GM21717 (cell line): Measurements from ENCODE around the gene ATP6AP1.
A peak's percentile ranks its signal among the peaks of the same experiment; 100 is the strongest.
"Not testable (repeated sequence)": the region's sequence is repeated elsewhere in the genome, so short reads cannot be mapped to it uniquely, and the experiment has no call there.

ENCODE experiments used
- ATAC-seq: cut with Tn5 transposase; IDR thresholded peaks from one replicate; pipeline ENCODE4 v1.9.1; 2021; ENCODE audit warnings: mild to moderate bottlenecking, moderate library complexity; ENCODE audit not compliant: unreplicated experiment

ATP6AP1 gene

GRCh38 chrX:154399527-154400368 lies 28.7 kb upstream of the ATP6AP1 start:
- no peak for ATAC-seq

DNA sequence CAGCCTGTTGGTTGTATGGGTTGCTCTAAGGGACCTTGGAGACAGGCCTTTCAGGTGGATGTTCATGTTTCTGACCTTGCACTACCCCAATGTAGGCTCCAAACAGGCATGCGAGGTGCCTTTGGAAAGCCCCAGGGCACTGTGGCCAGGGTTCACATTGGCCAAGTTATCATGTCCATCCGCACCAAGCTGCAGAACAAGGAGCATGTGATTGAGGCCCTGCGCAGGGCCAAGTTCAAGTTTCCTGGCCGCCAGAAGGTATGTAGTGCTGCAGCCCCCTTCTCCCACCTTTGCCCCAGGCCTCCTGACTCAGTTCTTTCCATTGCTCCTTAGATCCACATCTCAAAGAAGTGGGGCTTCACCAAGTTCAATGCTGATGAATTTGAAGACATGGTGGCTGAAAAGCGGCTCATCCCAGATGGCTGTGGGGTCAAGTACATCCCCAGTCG lies 28.1 kb upstream of the ATP6AP1 start:
- ATAC-seq, result not testable (repeated sequence)

- ATAC-seq, result no peak
These were observed 27.3 kb upstream of the ATP6AP1 start for GRCh38 chrX:154401045-154401799.

DNA sequence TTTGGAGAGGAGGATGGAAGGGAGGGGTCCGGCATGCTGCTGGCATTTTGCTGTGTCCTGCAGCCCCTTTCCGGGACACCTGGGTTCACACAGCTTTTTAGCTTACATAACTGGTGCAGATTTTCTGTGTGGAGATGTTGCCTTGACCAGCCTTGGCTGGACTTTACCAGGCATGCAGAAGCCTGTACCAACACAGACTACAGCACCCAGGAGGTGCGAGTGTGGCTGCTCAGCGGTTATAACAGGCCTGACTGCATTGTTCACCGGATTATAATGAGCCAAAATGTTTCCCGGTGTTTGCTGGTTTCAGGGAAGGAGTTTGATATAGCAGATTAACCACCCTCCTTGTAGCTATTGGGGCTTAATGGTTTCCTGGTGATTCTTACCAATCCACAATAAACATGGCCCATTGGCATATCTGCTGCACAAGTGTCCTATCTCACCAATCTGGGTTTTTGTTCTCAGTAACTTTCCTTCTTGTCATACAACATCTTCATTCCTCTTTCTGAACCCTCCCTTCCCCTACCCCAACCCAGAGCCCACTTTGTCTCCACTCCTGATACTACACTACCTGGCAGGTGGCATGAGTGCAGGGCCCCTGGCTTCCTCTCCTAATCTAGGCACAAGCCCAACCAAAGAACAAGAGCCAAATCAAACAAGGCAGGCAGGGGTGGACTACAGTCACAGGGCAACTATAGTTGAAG lies 26.4 kb upstream of the ATP6AP1 start:
- ATAC-seq, result no peak

DNA sequence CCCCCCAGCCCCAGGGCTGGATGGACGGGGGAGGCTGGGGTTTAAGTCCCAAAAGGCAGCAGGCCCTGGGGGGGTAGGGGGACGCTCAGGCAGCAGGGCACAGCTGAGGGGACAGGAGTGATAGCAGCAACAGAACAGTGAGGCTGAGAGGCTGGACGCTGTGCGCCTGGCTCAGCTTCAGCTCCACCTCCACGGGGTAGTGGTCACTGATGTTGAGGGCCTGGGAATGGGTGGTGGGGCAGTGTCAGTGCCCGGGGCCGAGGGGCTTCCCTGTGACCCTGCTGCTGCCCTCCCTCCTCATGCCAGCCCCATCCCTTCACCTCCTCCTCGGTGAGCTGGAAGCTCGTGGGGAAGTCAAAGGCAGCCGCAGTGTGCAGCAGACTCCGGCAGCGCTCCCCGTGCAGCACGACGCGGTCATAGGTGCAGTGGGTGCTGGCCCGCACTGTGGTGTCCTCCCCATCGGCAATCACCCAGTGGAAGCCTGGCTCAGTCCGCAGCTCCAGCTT lies 25.8 kb upstream of the ATP6AP1 start:
- no peak for ATAC-seq

DNA sequence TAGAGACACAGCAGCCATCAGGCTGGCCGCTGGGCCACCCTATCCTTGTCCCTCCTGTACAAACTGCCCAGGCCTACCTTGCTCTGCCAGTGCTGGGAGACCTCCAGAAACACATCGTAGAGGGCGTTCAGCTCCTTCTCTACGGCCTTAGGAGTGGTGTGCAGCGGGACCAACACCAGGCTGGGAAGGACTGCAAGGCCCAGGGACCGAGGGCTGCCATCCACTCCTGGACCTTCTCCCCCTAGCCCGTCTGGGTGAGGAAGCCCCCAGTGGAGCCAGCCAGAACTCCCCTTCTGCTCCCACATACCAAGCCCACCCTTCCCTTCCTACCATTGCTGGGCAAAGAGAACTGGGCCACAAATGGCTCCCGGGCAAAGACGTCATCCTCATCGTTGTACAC lies 25.3 kb upstream of the ATP6AP1 start:
- ATAC-seq, result no peak

DNA sequence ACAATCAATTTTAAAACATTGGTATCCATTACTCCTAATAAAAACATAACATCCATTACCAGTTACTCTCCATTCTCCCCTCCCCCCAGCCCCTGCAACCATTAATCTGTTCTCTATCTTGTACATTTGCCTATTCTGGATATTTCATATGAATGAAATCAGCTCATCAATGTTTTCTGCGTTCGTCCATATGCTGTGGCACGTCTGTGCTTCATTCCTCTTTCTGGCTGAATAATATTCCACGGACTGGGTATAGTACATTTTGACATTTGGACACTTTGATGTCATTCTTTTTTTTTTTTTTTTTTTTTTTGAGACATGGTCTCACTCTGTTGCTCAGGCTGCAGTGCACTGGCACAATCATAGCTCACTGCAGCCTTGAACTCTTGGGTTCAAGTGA lies 24.6 kb upstream of the ATP6AP1 start:
- ATAC-seq, result no peak

GRCh38 chrX:154404625-154405192 lies 23.8 kb upstream of the ATP6AP1 start:
- ATAC-seq, result no peak

DNA sequence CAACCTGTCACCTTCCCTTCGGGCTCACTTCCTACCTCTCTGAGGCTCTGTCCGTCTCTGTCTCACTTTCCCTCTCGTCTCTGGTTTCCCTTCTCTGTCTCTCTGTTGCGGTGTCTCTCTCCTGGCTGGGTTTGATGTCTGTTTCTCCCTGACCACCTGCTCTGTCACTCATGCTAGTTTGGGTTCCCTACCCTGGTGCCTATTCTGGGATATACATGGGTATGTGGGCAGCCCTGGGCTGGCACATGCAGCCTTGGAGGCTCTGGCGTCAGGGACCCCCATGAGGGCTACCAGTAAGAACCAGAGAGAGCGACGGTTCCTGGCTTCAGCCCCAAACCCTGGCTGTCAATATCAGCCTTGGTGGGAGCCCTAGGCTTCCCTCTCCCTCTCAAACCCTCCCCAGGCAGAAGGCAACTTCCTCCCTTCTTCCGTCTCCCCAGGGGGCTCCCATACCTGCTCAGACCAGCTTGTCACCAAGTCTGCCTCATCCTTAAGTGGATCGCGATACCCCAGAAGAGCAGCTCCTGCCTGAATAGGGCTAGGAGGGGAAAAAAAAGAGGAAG lies 19.7 kb upstream of the ATP6AP1 start:
- ATAC-seq, result no peak

GRCh38 chrX:154409222-154409871 lies 19.1 kb upstream of the ATP6AP1 start, which contains the start of gene DNASE1L1:
DNASE1L1 (minus strand) TSS chrX:154409254; CDS start chrX:154405568, 3,686 bp downstream.
- no peak for ATAC-seq

- peak; percentile 57 for ATAC-seq
These were observed 16.5 kb upstream of the ATP6AP1 start for GRCh38 chrX:154411981-154412340.

DNA sequence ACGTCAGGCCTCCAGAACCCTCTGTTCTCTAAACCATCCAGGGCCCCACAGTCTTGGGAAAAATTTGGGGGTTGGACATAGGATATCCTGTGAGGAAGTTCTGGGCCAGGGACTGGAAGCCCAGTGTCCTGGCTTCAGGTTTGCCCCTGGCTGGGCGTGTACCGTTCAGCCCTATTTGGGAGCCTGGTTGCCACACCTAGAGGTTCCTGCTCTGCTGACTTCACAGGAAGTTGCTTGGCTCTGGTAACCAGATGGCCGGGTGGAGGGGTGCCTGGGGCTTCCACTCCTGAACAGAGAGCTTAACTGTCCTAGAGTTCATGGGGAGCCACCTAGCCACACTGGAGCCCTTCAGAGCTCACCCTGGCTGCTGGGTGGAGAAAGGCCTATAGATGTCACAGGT lies 16.0 kb upstream of the ATP6AP1 start:
- no peak for ATAC-seq

GRCh38 chrX:154413142-154413541 lies 15.3 kb upstream of the ATP6AP1 start:
- ATAC-seq, result no peak

DNA sequence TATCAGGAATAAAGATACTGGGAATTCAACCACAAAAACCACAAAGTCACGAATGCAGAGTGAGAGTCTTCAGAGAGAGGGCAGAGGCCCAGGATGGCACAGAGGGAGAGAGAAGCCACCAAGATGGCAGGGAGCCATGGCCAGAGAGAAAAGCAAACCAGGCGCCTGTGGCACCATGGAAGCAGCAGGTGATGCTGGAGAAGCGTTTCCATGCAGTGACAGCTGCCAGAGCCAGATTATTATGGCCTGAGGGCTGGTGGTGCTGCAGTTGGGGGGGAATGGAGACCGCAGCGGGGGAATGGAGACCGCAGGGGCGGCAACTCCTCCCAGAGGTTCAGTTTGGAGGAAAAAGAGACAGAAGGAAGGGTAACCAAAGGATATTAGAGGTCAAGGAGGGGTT lies 11.3 kb upstream of the ATP6AP1 start:
- ATAC-seq, result no peak

GRCh38 chrX:154419189-154419588 lies 9.3 kb upstream of the ATP6AP1 start:
- no peak for ATAC-seq

DNA sequence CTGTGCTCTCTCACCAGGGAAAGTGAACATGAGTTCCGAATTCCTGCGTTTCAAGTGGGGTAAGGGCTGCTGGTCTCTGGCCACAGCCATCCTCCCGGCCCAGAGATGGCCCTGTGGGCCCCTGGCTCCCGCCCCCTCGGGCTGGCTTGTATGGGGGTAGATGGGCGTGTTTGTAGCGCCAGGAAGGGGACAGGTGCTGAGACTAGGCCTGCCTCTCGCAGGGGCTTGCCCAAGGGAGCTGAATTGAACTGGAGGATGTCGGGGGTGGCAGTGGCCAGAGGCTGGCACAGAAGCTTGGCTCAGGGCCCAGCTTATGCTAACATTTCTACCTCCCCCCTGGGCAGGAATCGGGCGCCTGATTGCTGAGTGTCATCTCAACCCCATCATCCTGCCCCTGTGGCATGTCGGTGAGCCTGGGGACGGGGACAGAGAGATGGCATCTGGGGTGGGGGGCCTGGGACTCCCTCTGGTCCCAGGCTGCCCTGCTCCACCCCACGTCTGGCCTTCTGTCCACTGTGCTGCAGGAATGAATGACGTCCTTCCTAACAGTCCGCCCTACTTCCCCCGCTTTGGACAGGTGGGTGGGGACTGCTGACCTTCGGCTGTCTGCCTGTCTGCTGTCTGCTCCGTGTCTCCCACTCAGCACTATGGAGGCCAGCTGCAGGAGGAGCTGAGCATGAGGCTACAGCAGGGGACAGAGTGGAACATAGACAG lies 8.6 kb upstream of the ATP6AP1 start:
- ATAC-seq, result no peak

DNA sequence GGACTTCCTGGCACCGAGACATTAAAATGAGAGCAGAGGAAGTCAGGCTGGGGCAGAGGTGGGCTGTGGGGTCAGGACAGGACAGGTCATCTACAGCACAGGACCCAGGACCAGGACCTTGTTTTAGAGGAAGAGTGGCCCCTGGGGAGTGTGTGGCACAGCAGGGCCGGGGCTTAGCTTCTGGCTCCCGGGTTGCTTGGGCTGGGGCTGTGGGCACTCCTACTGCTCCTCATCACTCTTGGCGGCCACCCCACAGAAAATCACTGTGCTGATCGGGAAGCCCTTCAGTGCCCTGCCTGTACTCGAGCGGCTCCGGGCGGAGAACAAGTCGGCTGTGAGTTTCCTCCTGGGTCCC lies 8.1 kb upstream of the ATP6AP1 start:
- no peak for ATAC-seq

- no peak for ATAC-seq
These were observed 1.3 kb upstream of the ATP6AP1 start for GRCh38 chrX:154426916-154427770.

DNA sequence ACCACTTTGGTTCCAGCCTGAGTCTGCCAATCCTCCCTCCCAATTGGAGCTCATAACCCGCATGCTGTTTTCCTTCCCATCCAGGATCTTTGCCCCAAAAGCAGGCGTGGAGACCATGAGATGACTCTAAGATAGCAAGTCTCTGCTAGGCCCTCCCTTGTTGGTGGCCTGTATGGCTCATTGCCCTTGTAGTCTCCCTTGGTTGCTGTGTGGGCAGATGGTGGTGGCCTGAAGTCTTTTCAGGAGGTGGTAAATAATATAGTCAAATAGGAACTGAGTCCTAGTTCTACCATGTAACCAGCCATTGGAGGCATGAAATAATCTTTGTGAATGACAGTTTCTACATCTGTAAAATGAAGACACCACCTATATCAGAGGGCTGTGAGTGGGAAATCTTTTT lies 1.2 kb downstream of the ATP6AP1 start:
- ATAC-seq, result no peak
